AG04449 (cell line): Measurements from ENCODE around the gene PLA2G2A.

Experiments used
- CTCF ChIA-PET: fragments of 350-600 bp; formaldehyde crosslinking; extraction: SDS; loops from one replicate; lab custom pipeline; 2021; ENCODE audit warnings: antibody characterized with exemption; lab: Yijun Ruan, JAX
- POLR2A ChIA-PET: fragments of 400-600, 350-600 bp; formaldehyde crosslinking; extraction: SDS; loops from one replicate; lab custom pipeline; 2020; ENCODE audit warnings: antibody characterized with exemption, inconsistent platforms; lab: Yijun Ruan, JAX
- DNase-seq: peaks from one replicate; pipeline ENCODE4 v3.0.0-alpha.2; 2010; ENCODE audit warnings: low read depth, low spot score
- H3K4me3 ChIP-seq: 2 replicates; pipeline ENCODE4 v1.5.1; 2011; ENCODE audit warnings: low read depth, mild to moderate bottlenecking, control low read depth, low read length
- TF ChIP-seq, protein P1 (sequence below): IDR thresholded peaks from one replicate; pipeline ENCODE4 v1.5.1; 2011; ENCODE audit warnings: mild to moderate bottlenecking, moderate library complexity, low read length, control low read depth, inconsistent platforms; ENCODE audit not compliant: insufficient read depth; ENCODE audit errors: missing control alignments

Gene PLA2G2A, protein sequence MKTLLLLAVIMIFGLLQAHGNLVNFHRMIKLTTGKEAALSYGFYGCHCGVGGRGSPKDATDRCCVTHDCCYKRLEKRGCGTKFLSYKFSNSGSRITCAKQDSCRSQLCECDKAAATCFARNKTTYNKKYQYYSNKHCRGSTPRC

DNA sequence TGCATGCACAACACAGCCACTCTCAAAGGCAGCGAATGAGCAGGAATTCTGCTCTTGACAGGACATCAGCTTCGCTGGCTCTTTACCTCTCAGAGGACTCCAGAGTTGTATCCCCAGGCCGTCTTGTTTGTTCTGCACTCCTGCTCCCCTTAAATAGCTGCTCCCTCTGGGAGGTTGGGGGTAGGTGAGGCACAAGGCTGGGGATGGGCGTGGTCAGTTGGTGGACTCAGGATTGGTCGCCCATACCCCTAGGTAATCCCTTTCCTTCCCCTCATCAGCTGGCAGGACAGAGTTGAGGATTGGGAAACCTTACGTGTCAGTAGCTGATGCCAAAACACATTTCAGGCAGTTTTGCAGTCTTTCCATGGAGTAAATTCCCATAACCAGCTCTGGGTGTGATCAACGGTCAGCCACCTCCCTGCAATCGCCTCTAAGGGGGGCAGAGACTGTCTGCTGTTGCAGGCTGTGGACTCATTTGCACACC is at the start of gene PLA2G2A:
Gene PLA2G2A (minus strand): TSS at position 125 of the 484 bp plus-strand sequence. CDS start 845 bp downstream, outside the sequence.
- no peak within 1 kb of the TSS for H3K4me3 ChIP-seq
- DNase-seq: no peak
- CTCF ChIA-PET: interaction anchor here (1.1 to 1.8 kb wide), 2 partner anchors 173 to 215 kb away, joined by 5 to 8 read pairs; no protein-coding TSS in a partner anchor
- POLR2A ChIA-PET: no interaction called here
- TF ChIP-seq, protein P1, sequence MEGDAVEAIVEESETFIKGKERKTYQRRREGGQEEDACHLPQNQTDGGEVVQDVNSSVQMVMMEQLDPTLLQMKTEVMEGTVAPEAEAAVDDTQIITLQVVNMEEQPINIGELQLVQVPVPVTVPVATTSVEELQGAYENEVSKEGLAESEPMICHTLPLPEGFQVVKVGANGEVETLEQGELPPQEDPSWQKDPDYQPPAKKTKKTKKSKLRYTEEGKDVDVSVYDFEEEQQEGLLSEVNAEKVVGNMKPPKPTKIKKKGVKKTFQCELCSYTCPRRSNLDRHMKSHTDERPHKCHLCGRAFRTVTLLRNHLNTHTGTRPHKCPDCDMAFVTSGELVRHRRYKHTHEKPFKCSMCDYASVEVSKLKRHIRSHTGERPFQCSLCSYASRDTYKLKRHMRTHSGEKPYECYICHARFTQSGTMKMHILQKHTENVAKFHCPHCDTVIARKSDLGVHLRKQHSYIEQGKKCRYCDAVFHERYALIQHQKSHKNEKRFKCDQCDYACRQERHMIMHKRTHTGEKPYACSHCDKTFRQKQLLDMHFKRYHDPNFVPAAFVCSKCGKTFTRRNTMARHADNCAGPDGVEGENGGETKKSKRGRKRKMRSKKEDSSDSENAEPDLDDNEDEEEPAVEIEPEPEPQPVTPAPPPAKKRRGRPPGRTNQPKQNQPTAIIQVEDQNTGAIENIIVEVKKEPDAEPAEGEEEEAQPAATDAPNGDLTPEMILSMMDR: no peak

DNA sequence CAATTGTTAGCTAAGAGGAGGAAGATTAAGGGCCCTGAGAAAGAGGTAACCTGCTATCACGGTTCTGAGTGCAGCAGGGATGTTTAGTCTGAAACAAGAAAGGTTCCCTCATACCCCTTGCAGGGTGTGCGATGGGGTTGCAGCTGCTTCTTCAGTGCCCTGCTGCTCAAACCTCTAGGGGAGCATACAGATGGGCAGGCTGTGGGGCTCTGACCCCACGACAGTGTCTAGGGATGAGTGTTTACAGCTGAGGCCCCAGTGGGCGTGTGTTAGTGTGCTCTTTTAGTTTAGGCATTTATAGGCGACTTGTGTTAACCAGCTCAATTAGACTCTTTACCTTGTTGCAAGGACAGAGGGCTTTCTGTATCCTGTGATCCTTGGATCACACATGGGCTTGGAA is 49.3 kb upstream of the PLA2G2A start:
- DNase-seq: no peak
- no peak overlapping the region for H3K4me3 ChIP-seq
- ChIA-PET POLR2A (no interaction called here), CTCF (no interaction called here)
- TF ChIP-seq, protein P1: no peak

DNA sequence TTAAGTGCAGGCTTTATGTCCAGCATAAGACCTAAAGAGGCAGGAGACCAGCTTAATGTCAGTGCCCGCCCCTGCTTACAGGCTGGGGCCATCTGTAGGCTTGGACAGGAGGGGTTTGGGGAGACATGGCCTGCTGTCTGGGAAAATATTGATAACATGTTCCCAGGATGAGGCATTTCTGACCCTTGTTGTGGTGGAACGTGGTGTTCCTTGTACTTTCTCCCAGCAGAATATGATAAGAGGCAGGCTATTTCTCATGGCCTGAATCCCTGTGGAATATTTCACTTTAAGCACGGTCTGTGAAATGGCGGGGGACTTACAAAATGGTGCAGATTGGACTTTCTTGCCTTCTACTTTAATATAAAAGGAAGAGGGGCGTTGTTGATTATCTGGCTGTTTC is 48.7 kb upstream of the PLA2G2A start:
- CTCF ChIA-PET: no interaction called here
- H3K4me3 ChIP-seq: no peak overlapping the region
- TF ChIP-seq, protein P1: no peak
- no peak for DNase-seq
- POLR2A ChIA-PET: no interaction called here

DNA sequence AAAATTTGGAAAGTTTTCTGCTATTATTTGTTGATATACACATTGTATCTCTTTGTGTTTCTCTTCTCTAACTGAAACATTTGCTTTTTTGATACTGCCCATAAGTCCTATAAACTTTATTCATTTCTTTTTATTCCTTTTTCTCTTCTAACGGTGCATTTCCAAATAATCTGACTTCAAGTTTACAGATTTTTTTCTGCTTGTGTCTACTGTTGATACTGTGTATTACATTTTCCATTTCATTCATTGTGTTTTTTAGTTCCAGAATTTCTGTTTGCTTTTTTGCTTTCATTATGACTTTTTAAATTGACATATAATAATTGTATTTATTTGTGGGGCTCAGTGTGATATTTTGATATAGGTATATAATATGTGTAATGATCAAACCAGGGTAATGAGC is 38.3 kb upstream of the PLA2G2A start:
- TF ChIP-seq, protein P1: no peak
- POLR2A ChIA-PET: no interaction called here
- CTCF ChIA-PET: no interaction called here
- no peak overlapping the region for H3K4me3 ChIP-seq
- DNase-seq: no peak

DNA sequence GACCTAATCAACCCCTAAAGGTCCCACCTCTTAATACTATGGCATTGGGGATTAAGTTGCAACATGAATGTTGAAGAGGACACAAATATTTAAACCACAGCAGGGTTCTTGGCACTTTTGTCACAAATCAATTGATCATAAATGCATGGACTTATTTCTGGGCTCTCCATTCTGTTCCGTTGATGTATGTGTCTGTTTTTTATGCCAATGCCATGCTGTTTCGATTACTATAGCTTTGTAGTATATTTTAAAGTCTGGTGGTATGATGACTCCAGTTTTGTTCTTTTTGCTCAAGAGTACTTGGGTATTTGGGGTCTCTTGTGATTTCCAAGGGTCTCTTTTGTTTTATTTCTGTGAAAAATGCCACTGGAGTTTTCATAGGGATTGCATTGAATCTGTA is 34.7 kb upstream of the PLA2G2A start:
- ChIA-PET CTCF (no interaction called here), POLR2A (no interaction called here)
- no peak for DNase-seq
- TF ChIP-seq, protein P1: no peak
- no peak overlapping the region for H3K4me3 ChIP-seq

DNA sequence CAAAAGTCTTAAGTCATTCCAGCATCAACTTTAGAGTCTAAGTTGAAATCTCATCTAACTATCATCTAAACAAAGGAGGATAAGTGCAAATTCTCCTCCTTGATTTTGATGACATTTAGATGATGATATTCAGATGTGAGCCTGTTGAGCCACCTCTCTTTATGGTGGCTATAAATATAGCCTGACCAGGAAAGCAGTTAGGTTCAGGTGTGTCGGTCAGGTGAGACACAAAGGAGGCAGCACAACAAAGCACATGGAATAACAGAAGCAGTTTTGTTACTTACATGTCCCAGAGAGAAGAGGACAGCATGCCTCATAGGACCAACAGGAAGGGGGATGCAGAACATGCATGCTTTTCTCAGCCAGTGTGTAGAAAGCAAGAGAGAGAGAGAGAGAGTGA is 30.6 kb upstream of the PLA2G2A start:
- TF ChIP-seq, protein P1: no peak
- CTCF ChIA-PET: no interaction called here
- POLR2A ChIA-PET: no interaction called here
- no peak overlapping the region for H3K4me3 ChIP-seq
- no peak for DNase-seq
